HG03064 (cell line): ENCODE data around the gene CDO1.
A peak's percentile ranks its signal among the peaks of the same experiment; 100 is the strongest.
"Not testable (repeated sequence)": the region's sequence is repeated elsewhere in the genome, so short reads cannot be mapped to it uniquely, and the experiment has no call there.

Experiments used
- ATAC-seq: cut with Tn5 transposase; IDR thresholded peaks from one replicate; pipeline ENCODE4 v1.9.1; 2021; ENCODE audit warnings: low read depth; ENCODE audit not compliant: unreplicated experiment

The CDO1 gene

GRCh38 chr5:115831163-115831768 lies 14.8 kb upstream of the CDO1 start:
- peak; percentile 60 for ATAC-seq

DNA sequence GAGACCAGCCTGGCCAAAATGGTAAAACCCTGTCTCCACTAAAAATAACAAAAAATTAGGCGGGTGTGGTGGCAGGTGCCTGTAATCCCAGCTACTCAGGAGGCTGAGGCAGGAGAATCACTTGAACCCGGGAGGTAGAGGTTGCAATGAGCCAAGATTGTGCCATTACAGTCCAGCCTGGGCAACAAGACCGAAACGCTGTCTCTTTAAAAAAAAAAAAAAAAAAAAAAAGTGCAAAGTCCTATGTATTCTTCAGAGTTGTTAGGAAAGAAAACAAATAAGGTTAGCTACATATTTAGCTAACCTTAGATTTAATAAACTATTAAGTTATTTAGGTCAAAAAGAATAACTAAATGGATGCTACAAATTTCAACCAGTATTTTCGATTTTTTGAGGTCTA lies 13.5 kb upstream of the CDO1 start:
- no peak for ATAC-seq

GRCh38 chr5:115825948-115826347 lies 9.5 kb upstream of the CDO1 start:
- ATAC-seq, result no peak

GRCh38 chr5:115824983-115825382 lies 8.5 kb upstream of the CDO1 start:
- ATAC-seq, result not testable (repeated sequence)

DNA sequence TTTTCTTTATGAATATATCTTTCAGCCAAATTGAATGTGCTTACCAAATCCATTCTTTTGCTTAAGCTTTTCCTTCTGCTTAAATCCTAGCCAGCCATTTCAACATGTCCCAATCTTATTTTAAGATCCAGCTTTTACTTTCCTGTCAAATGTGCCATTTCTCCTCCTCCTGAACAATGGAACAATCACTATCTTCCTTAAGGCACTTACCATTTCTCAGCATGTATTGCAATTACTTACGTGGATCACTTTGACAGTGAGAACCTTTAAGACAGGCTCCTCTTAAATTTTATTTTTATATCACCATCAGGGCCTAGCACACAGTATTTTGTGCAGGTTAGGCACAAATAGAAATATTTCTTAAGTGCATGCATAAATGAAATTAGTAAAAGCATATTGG lies 4.4 kb upstream of the CDO1 start:
- no peak for ATAC-seq

DNA sequence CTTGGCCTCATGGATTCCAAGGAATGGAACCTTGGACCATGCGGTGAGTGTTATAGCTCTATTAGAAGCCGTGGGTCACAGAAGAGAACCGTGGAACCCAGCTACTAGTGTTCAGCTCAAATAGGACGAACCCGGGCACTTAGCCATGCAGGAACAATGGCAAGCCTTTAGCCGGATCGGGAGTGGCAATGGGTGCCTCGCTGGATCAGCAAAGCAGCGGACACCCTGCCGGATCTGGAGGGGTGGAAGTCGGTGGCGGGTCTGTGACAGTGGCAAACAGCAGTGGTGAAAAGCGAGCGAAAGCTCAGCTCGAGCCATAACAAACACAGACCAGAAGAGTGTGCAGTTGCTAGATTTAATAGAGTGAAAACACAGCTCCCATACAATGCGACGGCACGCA lies 2.4 kb upstream of the CDO1 start:
- ATAC-seq, result no peak

- no peak for ATAC-seq
These were observed 927 bp upstream of the CDO1 start for GRCh38 chr5:115817386-115817785.

DNA sequence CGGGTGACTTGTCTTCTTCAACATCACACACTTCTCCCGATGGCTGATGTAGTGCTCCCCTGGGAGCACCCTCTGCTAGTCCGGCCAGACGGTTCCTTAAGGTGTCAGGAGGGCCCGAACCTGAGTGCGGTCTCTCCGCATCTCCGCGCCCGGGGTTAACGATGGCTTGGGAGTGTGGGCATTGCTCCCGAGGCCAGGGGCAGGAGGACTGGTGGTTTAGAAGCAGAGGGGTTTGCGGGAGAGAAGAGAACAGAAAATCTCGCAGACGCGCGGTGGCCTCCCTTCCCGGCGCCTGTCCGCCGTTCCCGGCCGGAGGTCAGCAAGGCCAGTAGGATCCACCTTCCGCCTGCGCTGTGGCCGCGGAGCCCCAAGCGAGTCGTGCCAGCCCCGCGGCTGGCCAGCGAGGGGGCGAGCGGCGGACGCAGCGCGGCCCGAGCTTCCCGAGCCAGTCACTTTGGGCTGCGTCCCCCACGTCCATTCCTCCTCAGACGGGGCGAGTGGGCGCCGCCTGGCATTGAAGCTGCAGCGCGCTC lies 700 bp downstream of the CDO1 start:
- ATAC-seq, result peak; percentile 32

GRCh38 chr5:115815006-115815692 lies 1.3 kb downstream of the CDO1 start:
- no peak for ATAC-seq

- no peak for ATAC-seq
These were observed 2.7 kb downstream of the CDO1 start for GRCh38 chr5:115813719-115814118.

GRCh38 chr5:115812372-115812771 lies 4.1 kb downstream of the CDO1 start:
- ATAC-seq, result no peak

- ATAC-seq, result no peak
These were observed 5.1 kb downstream of the CDO1 start for GRCh38 chr5:115811406-115811805.

- no peak for ATAC-seq
These were observed 5.7 kb downstream of the CDO1 start for GRCh38 chr5:115810761-115811160.

DNA sequence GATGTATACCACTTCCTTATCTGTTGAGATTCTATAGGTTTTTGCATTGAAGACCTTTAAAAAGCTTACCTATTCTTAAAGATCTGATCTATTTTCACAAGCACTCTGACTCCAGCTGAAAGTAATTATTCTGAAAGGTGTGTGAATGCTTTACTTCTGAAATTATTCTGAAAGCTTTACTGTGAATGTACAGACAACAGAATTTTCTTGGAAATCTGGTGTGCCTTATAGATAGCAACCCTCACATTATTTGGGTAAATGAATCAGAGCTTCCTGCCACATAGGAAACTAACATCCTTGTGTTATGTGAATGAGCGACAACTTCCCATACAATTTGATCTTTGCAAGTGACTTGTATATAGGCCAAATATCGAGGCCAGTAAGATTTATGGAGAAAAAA lies 6.5 kb downstream of the CDO1 start:
- ATAC-seq, result no peak

DNA sequence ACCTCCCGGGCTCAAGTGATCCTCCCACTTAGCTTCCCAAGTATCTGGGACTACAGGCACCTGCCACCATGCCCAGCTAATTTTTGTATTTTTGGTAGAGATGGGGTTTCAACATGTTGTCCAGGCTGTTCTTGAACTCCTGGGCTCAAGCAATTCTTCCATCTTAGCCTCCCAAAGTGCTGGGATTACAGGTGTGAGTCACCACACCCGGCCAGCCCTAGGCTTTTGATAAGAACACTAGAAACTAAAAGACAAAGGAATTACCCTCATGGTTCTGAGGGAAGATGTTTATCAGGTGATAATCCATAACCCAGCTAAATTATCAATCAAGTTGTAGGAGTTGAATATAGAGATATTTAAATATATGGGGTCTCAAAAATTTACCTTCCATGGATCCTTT lies 8.4 kb downstream of the CDO1 start:
- not testable (repeated sequence) for ATAC-seq

DNA sequence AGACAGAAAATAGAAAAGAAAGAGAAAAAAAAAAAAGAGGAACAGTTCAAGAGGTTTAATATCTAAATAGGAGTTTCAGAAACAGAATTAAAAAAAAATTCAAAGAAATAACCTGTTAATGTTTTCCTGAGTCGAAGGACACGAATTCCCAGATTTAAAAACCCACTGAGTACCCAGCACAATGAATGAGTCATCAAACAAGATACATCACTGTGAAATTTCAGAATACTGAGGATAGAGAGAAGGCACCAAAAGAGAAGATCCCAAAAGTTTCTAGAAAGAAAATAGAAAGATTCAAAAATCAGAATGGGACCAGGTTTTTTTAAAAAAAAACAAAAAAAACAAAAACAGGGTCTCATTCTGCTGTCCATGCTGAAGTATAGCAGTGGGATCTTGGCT lies 8.8 kb downstream of the CDO1 start:
- no peak for ATAC-seq

DNA sequence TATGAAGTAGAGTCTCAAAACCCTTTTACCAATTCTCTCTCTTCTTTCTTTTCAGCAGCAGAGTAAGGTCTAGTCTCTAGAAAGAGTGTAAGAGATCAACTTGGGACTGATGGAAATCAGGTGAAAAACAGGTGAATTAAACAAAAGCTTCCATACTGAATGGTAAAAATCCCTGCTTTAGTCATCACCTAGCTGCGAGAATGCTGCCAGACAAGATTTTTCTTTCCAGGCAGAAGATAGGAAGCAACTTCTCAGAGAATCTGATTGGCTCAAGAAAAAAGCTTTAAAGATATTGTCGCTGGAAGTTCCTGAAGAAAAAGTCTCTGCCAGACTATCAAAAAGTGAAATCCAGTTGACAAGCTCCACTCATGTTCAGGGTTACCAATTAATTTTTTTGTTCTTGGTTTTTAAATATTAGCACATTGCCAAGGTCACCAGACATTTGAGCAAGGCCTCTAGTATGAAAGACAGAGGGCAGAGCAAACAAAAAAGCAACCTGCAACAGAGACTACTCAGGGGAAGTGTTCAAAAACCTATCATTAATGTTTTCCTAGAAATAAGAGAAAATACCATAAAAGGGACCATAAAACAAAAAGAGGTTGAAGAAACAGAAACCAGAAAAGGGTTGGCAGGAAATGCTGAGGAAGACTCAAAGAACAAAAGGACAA lies 9.3 kb downstream of the CDO1 start:
- no peak for ATAC-seq

GRCh38 chr5:115801984-115802383 lies 14.5 kb downstream of the CDO1 start:
- ATAC-seq, result no peak

DNA sequence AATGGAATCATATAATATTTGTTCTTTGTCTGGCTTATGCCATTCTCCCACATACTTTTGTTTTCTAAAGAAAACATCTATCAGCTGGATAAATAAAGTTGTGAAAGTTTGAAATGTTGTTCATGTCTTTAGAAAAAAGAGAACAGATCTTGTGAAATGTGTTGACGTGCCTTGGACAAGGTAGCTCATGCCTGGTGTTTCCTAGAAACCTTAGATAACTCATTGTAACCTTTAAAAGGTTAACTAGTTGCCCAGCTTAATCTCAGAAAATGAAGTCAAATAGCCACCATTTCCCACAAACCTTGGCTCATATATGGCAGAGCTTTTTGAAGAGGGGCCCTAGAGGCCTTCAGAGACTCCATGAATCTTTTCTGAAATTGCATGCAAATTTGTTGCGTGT lies 15.3 kb downstream of the CDO1 start:
- no peak for ATAC-seq

- no peak for ATAC-seq
These were observed 16.4 kb downstream of the CDO1 start for GRCh38 chr5:115800108-115800507.

- no peak for ATAC-seq
These were observed 18.2 kb downstream of the CDO1 start for GRCh38 chr5:115798252-115798651.

DNA sequence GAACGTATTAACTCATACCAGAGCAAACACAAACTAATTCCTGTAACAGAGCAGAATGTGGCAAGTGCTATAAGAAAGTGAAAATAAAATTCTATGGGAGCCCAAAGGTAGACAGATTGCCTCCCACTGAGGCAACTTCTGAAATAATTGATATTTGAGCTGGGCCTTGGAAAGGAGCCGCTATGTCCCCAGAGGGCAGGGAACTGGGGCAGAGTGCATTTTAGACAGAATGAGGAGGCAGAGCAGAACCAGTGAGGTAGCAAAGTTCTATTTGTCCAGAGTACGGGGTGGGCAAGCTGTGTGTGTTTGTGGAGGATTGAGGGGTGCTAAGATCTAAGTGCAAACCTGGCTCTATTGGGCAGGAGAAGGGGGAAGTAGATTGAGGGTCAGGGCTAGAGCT lies 19.8 kb downstream of the CDO1 start:
- no peak for ATAC-seq
